Subcutaneous abdominal adipose tissue (tissue), 5 donors: ENCODE measurements around the gene APOBEC4.
"Not testable (repeated sequence)": the region's sequence is repeated elsewhere in the genome, so short reads cannot be mapped to it uniquely, and the experiment has no call there.

ENCODE experiments used
- H3K27ac ChIP-seq: one replicate; pipeline ENCODE4 v1.7.0; 2013; ENCODE audit warnings: low read depth, mild to moderate bottlenecking, inconsistent platforms, low read length, moderate library complexity
- H3K27me3 ChIP-seq, 5 donors: one replicate each; pipeline ENCODE4 v1.7.0; 2013; ENCODE audit warnings: low read length in 5 of 5, inconsistent platforms in 1 of 5; ENCODE audit not compliant: control insufficient read depth in 5 of 5, insufficient read depth in 4 of 5
- H3K36me3 ChIP-seq, 5 donors: one replicate each; pipeline ENCODE4 v1.7.0; 2013; ENCODE audit warnings: low read length in 5 of 5; ENCODE audit not compliant: control insufficient read depth in 5 of 5, insufficient read depth in 5 of 5
- H3K4me1 ChIP-seq, 5 donors: one replicate each; pipeline ENCODE4 v1.7.0; 2013; ENCODE audit warnings: low read length in 5 of 5, mild to moderate bottlenecking in 3 of 5, moderate library complexity in 1 of 5; ENCODE audit not compliant: control insufficient read depth in 5 of 5, insufficient read depth in 5 of 5
- H3K4me3 ChIP-seq, 5 donors: one replicate each; pipeline ENCODE4 v1.7.0; 2013; ENCODE audit warnings: low read length in 5 of 5, low read depth in 1 of 5
- H3K9ac ChIP-seq, 5 donors: one replicate each; pipeline ENCODE4 v1.7.0; 2013; ENCODE audit warnings: low read length in 5 of 5, mild to moderate bottlenecking in 4 of 5, moderate library complexity in 3 of 5
- H3K9me3 ChIP-seq, 5 donors: one replicate each; pipeline ENCODE4 v1.7.0; 2013; ENCODE audit warnings: low read length in 5 of 5; ENCODE audit not compliant: control insufficient read depth in 5 of 5
- donor health status: healthy.
- donor health status: healthy.
- donor health status: healthy.
- donor health status: healthy.
- donor health status: healthy.

Gene APOBEC4

GRCh38 chr1:183622884-183623785 lies 30.0 kb downstream of the APOBEC4 start:
- Histone ChIP-seq H3K4me3 (no peak overlapping the region), H3K36me3 (peaks cover 8 to 14% (median 12%) of the 10 kb centered on the region in 5 donors), H3K9me3 (no peaks in the 10 kb centered on the region), H3K9ac (no peak overlapping the region), H3K4me1 (peaks cover 0 to 26% (median 25%) of the 10 kb centered on the region in 5 donors), H3K27ac (no peak overlapping the region), H3K27me3 (no peaks in the 10 kb centered on the region)

DNA sequence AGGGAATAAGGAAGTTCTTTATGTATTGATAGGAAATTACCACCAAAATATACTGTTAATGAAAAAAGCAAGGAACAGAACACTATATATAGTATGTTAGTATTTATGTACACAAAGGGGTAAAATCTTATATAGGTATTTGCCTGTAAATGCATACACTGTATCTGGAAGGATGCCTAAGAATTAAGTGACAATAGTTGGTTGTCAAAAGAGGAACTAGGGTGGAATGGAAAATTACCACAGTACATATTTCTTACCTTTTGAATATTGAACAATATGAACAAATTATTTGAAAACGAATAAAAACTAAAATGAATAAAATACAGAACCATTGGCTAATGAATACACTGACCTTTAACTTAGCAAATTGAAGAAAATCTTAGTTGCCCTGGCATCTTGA lies 31.1 kb downstream of the APOBEC4 start:
- peaks cover 0 to 22% (median 20%) of the 10 kb centered on the region in 5 donors for H3K4me1 ChIP-seq
- no peaks in the 10 kb centered on the region for H3K9me3 ChIP-seq
- no peak overlapping the region for H3K27ac ChIP-seq
- H3K36me3 ChIP-seq: peaks cover 6 to 10% (median 8%) of the 10 kb centered on the region in 5 donors
- no peak overlapping the region for H3K9ac ChIP-seq
- H3K27me3 ChIP-seq: no peaks in the 10 kb centered on the region
- no peak overlapping the region for H3K4me3 ChIP-seq

GRCh38 chr1:183620311-183620710 lies 32.8 kb downstream of the APOBEC4 start:
- Histone ChIP-seq H3K9ac (no peak overlapping the region), H3K4me1 (peaks cover 0 to 5% (median 3%) of the 10 kb centered on the region in 5 donors), H3K27me3 (no peaks in the 10 kb centered on the region), H3K36me3 (peaks cover 0 to 5% (median 3%) of the 10 kb centered on the region in 5 donors), H3K9me3 (no peaks in the 10 kb centered on the region), H3K4me3 (no peak overlapping the region), H3K27ac (no peak overlapping the region)

DNA sequence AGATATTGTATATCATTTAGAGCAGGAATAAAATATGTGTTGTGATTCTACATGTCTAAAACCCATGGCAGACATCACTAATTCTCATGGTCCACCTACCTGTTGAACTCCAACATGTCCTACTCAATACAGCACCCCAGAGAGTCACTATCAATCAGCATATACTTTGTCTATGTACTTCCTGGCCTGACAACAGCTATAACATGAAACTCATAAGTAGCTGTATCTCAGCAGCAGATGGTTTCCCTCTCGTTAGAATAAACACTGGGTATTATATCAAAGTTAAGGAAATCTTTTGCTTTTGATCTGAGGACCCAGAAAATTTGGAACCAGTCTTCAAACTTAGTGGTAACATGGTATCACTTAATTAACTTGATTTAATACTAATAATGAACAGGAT lies 33.3 kb downstream of the APOBEC4 start:
- Histone ChIP-seq H3K9me3 (no peaks in the 10 kb centered on the region), H3K4me3 (no peak overlapping the region), H3K4me1 (peaks cover 0 to 5% (median 3%) of the 10 kb centered on the region in 5 donors), H3K9ac (no peak overlapping the region), H3K36me3 (peaks cover 0 to 4% (median 0%) of the 10 kb centered on the region in 5 donors), H3K27ac (no peak overlapping the region), H3K27me3 (no peaks in the 10 kb centered on the region)

GRCh38 chr1:183618202-183618601 lies 34.9 kb downstream of the APOBEC4 start:
- not testable (repeated sequence) for H3K36me3 ChIP-seq, H3K4me3 ChIP-seq, H3K4me1 ChIP-seq, H3K27ac ChIP-seq, H3K9me3 ChIP-seq, H3K9ac ChIP-seq, H3K27me3 ChIP-seq

- not testable (repeated sequence) for H3K4me3 ChIP-seq, H3K36me3 ChIP-seq, H3K27me3 ChIP-seq, H3K9ac ChIP-seq, H3K9me3 ChIP-seq, H3K27ac ChIP-seq
- H3K4me1 ChIP-seq: peaks cover 3 to 16% (median 14%) of the 10 kb centered on the region in 5 donors
Measured at GRCh38 chr1:183612975-183613374, 40.1 kb downstream of the APOBEC4 start.

DNA sequence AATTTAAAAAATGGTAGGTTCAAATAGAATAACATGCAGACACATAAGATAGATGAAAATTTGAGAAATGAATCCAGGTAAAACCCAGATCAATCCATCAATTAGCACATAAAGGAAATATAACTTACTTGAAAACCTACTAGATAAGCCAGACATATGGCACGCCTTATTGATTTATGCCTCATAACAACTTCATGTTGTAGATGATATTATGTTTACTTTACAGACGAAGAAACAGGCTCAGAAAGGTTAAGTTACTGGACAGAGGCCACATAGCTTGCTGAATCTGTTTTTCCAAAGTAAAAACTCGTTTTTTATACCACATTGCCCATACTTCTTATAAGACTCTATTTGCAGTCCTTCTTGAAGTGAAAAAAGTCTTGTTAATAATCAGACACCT lies 40.7 kb downstream of the APOBEC4 start:
- H3K4me1 ChIP-seq: peaks cover 3 to 17% (median 14%) of the 10 kb centered on the region in 5 donors
- H3K36me3 ChIP-seq: no peaks in the 10 kb centered on the region
- no peaks in the 10 kb centered on the region for H3K9me3 ChIP-seq
- no peak overlapping the region for H3K9ac ChIP-seq
- H3K4me3 ChIP-seq: no peak overlapping the region
- no peaks in the 10 kb centered on the region for H3K27me3 ChIP-seq
- no peak overlapping the region for H3K27ac ChIP-seq

GRCh38 chr1:183611021-183611420 lies 42.1 kb downstream of the APOBEC4 start:
- Histone ChIP-seq H3K27ac (no peak overlapping the region), H3K9ac (no peak overlapping the region), H3K27me3 (no peaks in the 10 kb centered on the region)

GRCh38 chr1:183609759-183610452 lies 43.2 kb downstream of the APOBEC4 start:
- peak overlapping the region in 1 of 5 donors; percentile 4 for H3K4me3 ChIP-seq
- peaks cover 3 to 20% (median 14%) of the 10 kb centered on the region in 5 donors for H3K4me1 ChIP-seq
- H3K9ac ChIP-seq: peak overlapping the region in 1 of 5 donors; percentile 28
- no peaks in the 10 kb centered on the region for H3K36me3 ChIP-seq
- peak overlapping the region; percentile 50 for H3K27ac ChIP-seq
- H3K9me3 ChIP-seq: no peaks in the 10 kb centered on the region
- no peaks in the 10 kb centered on the region for H3K27me3 ChIP-seq

More at GRCh38 chr1:183611021-183611420, 42.1 kb downstream of the APOBEC4 start:
- peaks cover 3 to 20% (median 14%) of the 10 kb centered on the region in 5 donors for H3K4me1 ChIP-seq
- no peak overlapping the region for H3K4me3 ChIP-seq
- no peaks in the 10 kb centered on the region for H3K36me3 ChIP-seq
- no peaks in the 10 kb centered on the region for H3K9me3 ChIP-seq

- Histone ChIP-seq H3K27ac (peak overlapping the region; percentile 50), H3K36me3 (no peaks in the 10 kb centered on the region), H3K27me3 (no peaks in the 10 kb centered on the region), H3K9me3 (no peaks in the 10 kb centered on the region), H3K4me3 (peak overlapping the region in 1 of 5 donors; percentile 4), H3K4me1 (peaks cover 3 to 24% (median 14%) of the 10 kb centered on the region in 5 donors), H3K9ac (peak overlapping the region in 1 of 5 donors; percentile 28)
Measured at GRCh38 chr1:183609313-183609712, 43.8 kb downstream of the APOBEC4 start.
